ENCODE measurements around the gene HOXD3.

DNA sequence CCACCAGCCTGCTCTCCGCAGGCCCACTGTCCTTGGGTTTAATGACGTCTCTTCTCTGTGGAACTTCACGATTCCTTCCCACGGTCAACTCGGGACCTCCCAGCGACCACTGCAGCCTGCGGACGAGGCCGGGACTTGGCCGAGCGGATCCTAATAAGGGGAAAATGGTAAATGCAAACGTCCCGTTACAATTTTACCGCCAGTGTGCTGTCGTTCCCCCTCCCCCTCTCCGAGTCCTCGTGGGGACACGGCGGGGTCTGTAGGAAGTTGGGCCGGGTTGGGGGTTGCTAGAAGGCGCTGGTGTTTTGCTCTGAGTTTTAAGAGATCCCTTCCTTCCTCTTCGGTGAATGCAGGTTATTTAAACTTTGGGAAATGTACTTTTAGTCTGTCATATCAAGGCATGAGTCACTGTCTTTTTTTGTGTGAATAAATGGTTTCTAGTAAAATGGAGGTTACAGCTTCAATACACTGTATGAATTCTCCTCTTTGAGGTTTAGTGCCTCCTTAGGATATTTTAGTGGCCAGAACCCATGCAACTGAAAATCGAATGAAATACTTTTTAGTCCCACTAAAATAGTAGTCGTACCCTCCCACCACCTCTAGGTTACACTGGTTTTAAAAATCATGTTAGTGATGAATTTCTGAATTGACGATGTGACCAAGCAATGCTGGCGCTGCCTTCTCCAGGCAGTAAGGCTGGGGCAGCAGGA lies 47.8 kb upstream of the HOXD3 start:
- TF ChIP-seq CEBPB (IDR thresholded peaks at IDR 0.05) = no peak
- TF ChIP-seq NFIC (IDR thresholded peaks at IDR 0.05) = no peak
- TF ChIP-seq EP300 (IDR thresholded peaks at IDR 0.05; ENCODE audit: borderline replicate concordance) = no peak
- TF ChIP-seq FOXM1 (IDR thresholded peaks at IDR 0.05; ENCODE audit: borderline replicate concordance, low read depth) = no peak
- no peak for TF ChIP-seq TAF1 (IDR thresholded peaks at IDR 0.05; ENCODE audit: low read depth)
- TF ChIP-seq, protein P1, sequence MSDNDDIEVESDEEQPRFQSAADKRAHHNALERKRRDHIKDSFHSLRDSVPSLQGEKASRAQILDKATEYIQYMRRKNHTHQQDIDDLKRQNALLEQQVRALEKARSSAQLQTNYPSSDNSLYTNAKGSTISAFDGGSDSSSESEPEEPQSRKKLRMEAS (IDR thresholded peaks at IDR 0.05) = no peak
- no peak for TF ChIP-seq REST (IDR thresholded peaks at IDR 0.05; ENCODE audit: low read depth)
- TF ChIP-seq TEAD4 (IDR thresholded peaks at IDR 0.05) = no peak
- TF ChIP-seq YY1 (IDR thresholded peaks at IDR 0.05; ENCODE audit: low read depth) = no peak
- no peak for TF ChIP-seq TCF12 (IDR thresholded peaks at IDR 0.05; ENCODE audit: low read depth)
- no peak for TF ChIP-seq EGR1 (IDR thresholded peaks at IDR 0.05)
- TF ChIP-seq CREB1 (IDR thresholded peaks at IDR 0.05; ENCODE audit: low read depth) = no peak
- TF ChIP-seq RAD21 (IDR thresholded peaks at IDR 0.05; ENCODE audit: low read depth) = no peak
- no peak for TF ChIP-seq ZBTB7A (IDR thresholded peaks at IDR 0.05; ENCODE audit: low read depth)
